Natural killer cell (primary cell): ENCODE results near the gene TAL1. TPM values are rescaled to one million over a fixed set of nuclear protein-coding genes. Genes with fewer than 3 reads are reported as not detected.

Experiments
- ATAC-seq, 3 donors: fragments of 150-1000 bp in 2 of 3; fragments of 200-7000 bp in 1 of 3; cut with Tn5 transposase; 1 replicate in 1 of 3; 2 replicates in 2 of 3; pipeline ENCODE4 v1.10.0; 2021; ENCODE audit warnings: mild to moderate bottlenecking in 2 of 3, moderate library complexity in 2 of 3
- DNase-seq, 2 donors: peaks; one replicate each; pipeline versions ENCODE4 v3.0.0 to v3.0.0-alpha.2; 2013 to 2021; ENCODE audit warnings: mixed read lengths in 1 of 2
- H3K27ac ChIP-seq: one replicate; pipeline ENCODE4 v1.5.1; 2013; ENCODE audit warnings: mild to moderate bottlenecking, low read length
- H3K27me3 ChIP-seq: one replicate; pipeline ENCODE4 v1.6.1; 2013; ENCODE audit warnings: low read length; ENCODE audit not compliant: control insufficient read depth, insufficient read depth
- H3K36me3 ChIP-seq: one replicate; pipeline ENCODE4 v1.6.1; 2013; ENCODE audit warnings: low read length; ENCODE audit not compliant: control insufficient read depth, insufficient read depth
- H3K4me1 ChIP-seq: one replicate; pipeline ENCODE4 v1.6.1; 2013; ENCODE audit warnings: low read length; ENCODE audit not compliant: control insufficient read depth, insufficient read depth
- H3K4me3 ChIP-seq: one replicate; pipeline ENCODE4 v1.5.1; 2013; ENCODE audit warnings: low read length
- H3K9me3 ChIP-seq: one replicate; pipeline ENCODE4 v1.6.1; 2013; ENCODE audit warnings: low read length; ENCODE audit not compliant: control insufficient read depth, insufficient read depth
- H3K27ac Mint-ChIP-seq, 2 donors: one replicate each; pipeline ENCODE4 v1.8.0; 2022; ENCODE audit warnings: mild to moderate bottlenecking in 2 of 2, mixed read lengths in 2 of 2, moderate library complexity in 1 of 2
- H3K27me3 Mint-ChIP-seq, 2 donors: one replicate each; pipeline ENCODE4 v1.8.0; 2022; ENCODE audit warnings: low read depth in 2 of 2, mixed read lengths in 2 of 2
- H3K36me3 Mint-ChIP-seq: one replicate; pipeline ENCODE4 v1.8.0; 2022; ENCODE audit warnings: mixed read lengths
- H3K4me1 Mint-ChIP-seq, 2 donors: one replicate each; pipeline ENCODE4 v1.8.0; 2022; ENCODE audit warnings: mixed read lengths in 2 of 2
- H3K4me3 Mint-ChIP-seq: one replicate; pipeline ENCODE4 v1.8.0; 2022; ENCODE audit warnings: mild to moderate bottlenecking, moderate library complexity, mixed read lengths
- H3K9me3 Mint-ChIP-seq, 2 donors: one replicate each; pipeline ENCODE4 v1.8.0; 2022; ENCODE audit warnings: mixed read lengths in 2 of 2
- CTCF ChIP-seq: fragments of 200-600 bp; IDR thresholded peaks from one replicate; pipeline ENCODE4 v1.8.0; 2022; ENCODE audit warnings: antibody characterized with exemption
- WGBS: methylation state at CpG from one replicate; pipeline ENCODE4 v1.1.7; 2013; ENCODE audit warnings: missing lambda C conversion rate; ENCODE audit not compliant: insufficient coverage; 5-methylcytosine and 5-hydroxymethylcytosine counted together
- intact Hi-C: fragments of 100-400 bp; cut with micrococcal nuclease; formaldehyde crosslinking; loops from one replicate; pipeline ENCODE4 v1.14.2; 2022
- total RNA-seq, 4 donors: library from RNA; stranded (reverse); fragments of 120-200 nt in 1 of 4; gene quantifications; one replicate each; pipeline versions ENCODE4 v1.2.3 to v1.2.4, GENCODE V29; 2013 to 2022

TAL1 gene
- total RNA-seq, 3 donors from 2014 or later (not counting 1 experiment from before 2014, with no cell fraction given): 0.91 to 6.7 (median 3.5) TPM

- TF ChIP-seq CTCF: no peak
- H3K9me3 Mint-ChIP-seq: no peaks in the 10 kb centered on the region
- ATAC-seq (no peak), DNase-seq (no peak)
- no peak overlapping the region for H3K4me3 Mint-ChIP-seq
- intact Hi-C loops: no loop called here
- no peaks in the 10 kb centered on the region for H3K36me3 ChIP-seq
- no peak overlapping the region for H3K4me3 ChIP-seq
- no peaks in the 10 kb centered on the region for H3K27me3 ChIP-seq
- no peak overlapping the region for H3K27ac ChIP-seq
- peaks cover 3% of the 10 kb centered on the region in 2 donors for H3K4me1 Mint-ChIP-seq
- no peaks in the 10 kb centered on the region for H3K9me3 ChIP-seq
- WGBS: 73% methylated on average over 2 of the region's 2 CpGs
- peaks cover 2 to 8% of the 10 kb centered on the region in 2 donors for H3K27me3 Mint-ChIP-seq
- H3K4me1 ChIP-seq: peaks cover 3% of the 10 kb centered on the region
- H3K36me3 Mint-ChIP-seq: no peaks in the 10 kb centered on the region
- no peak overlapping the region for H3K27ac Mint-ChIP-seq
Observed at GRCh38 chr1:47187926-47188250, 44.1 kb downstream of the TAL1 start.

GRCh38 chr1:47187231-47187925 is 44.6 kb downstream of the TAL1 start:
- no peak overlapping the region for H3K27ac ChIP-seq
- H3K36me3 ChIP-seq: no peaks in the 10 kb centered on the region
- H3K9me3 Mint-ChIP-seq: no peaks in the 10 kb centered on the region
- ATAC-seq (no peak), DNase-seq (peak in 1 of 2 donors; percentile 2)
- H3K9me3 ChIP-seq: no peaks in the 10 kb centered on the region
- intact Hi-C loops: no loop called here
- no peak overlapping the region for H3K4me3 ChIP-seq
- no peaks in the 10 kb centered on the region for H3K4me1 ChIP-seq
- no peak for TF ChIP-seq CTCF
- H3K4me1 Mint-ChIP-seq: no peaks in the 10 kb centered on the region
- no peak overlapping the region for H3K27ac Mint-ChIP-seq
- 86% methylated on average over 12 of the region's 12 CpGs for WGBS
- no peaks in the 10 kb centered on the region for H3K27me3 ChIP-seq
- H3K27me3 Mint-ChIP-seq: peaks cover 0 to 6% of the 10 kb centered on the region in 2 donors
- no peaks in the 10 kb centered on the region for H3K36me3 Mint-ChIP-seq
- no peak overlapping the region for H3K4me3 Mint-ChIP-seq

- Histone ChIP-seq H3K9me3 (no peaks in the 10 kb centered on the region), H3K27ac (no peak overlapping the region), H3K27me3 (no peaks in the 10 kb centered on the region), H3K4me1 (no peaks in the 10 kb centered on the region), H3K4me3 (no peak overlapping the region), H3K36me3 (no peaks in the 10 kb centered on the region)
- 91% methylated on average over 13 of the region's 13 CpGs for WGBS
- Mint-ChIP-seq H3K4me1 (no peaks in the 10 kb centered on the region), H3K27ac (no peak overlapping the region), H3K9me3 (no peaks in the 10 kb centered on the region), H3K27me3 (peaks cover 0 to 7% of the 10 kb centered on the region in 2 donors), H3K4me3 (no peak overlapping the region), H3K36me3 (no peaks in the 10 kb centered on the region)
- ATAC-seq (no peak), DNase-seq (peak in 1 of 2 donors; percentile 9)
- no peak for TF ChIP-seq CTCF
- intact Hi-C loops: no loop called here
Observed at GRCh38 chr1:47186267-47187185, 45.5 kb downstream of the TAL1 start.
